DMS153 treated with DMSO at 0.1 percent for 48 hours (cell line): ENCODE data around the gene RAMP1.
"Not testable (repeated sequence)": the region's sequence is repeated elsewhere in the genome, so short reads cannot be mapped to it uniquely, and the experiment has no call there.

Experiments
- DNase-seq: peaks from one replicate; lab custom pipeline; 2025; ENCODE audit not compliant: unreplicated experiment; lab: John Stamatoyannopoulos, UW

RAMP1 gene

GRCh38 chr2:237946423-237946822, 87.0 kb downstream of the RAMP1 start:
- no peak for DNase-seq

GRCh38 chr2:237951354-237951753, 91.9 kb downstream of the RAMP1 start:
- DNase-seq: not testable (repeated sequence)

- no peak for DNase-seq
Measured at GRCh38 chr2:237951878-237952277, 92.5 kb downstream of the RAMP1 start.

GRCh38 chr2:237952851-237953250, 93.4 kb downstream of the RAMP1 start:
- DNase-seq: no peak

- DNase-seq: no peak
Measured at GRCh38 chr2:237955640-237956401, 96.4 kb downstream of the RAMP1 start.

- DNase-seq: no peak
Measured at GRCh38 chr2:237956402-237956736, 96.9 kb downstream of the RAMP1 start.

- no peak for DNase-seq
Measured at GRCh38 chr2:237961637-237962036, 102.2 kb downstream of the RAMP1 start.
